Measurements from ENCODE around the gene SOX13.
"Not testable (repeated sequence)": the region's sequence is repeated elsewhere in the genome, so short reads cannot be mapped to it uniquely, and the experiment has no call there.

Gene SOX13

DNA sequence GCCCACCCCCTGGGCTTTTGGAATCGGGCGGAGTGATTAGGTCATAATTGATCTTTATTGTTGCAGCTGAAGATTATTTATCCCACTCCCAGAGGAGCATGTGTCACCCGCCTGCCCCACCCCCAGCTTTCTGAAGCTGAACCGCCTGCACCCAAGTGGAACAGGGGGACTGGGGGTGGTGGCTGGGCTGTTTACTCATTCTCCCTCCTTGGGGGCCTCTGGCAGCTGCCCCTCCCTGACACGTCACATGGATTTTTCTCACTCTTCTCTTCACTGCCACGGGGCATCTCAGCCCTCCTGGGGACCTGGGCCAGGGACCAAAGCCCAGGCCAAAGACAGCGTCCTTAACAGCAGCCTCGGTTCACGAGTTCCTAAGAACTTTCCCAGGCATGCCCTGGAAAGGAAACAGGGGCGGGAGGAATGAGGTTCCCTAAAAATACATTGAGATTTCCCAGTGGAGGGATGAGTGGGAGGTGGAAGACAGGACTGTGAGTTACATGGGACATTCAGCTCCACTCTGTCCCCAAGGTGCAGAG, 31.6 kb upstream of the SOX13 start:
- peaks cover 18% of the 10 kb centered on the region for H3K4me1 ChIP-seq
- no peaks in the 10 kb centered on the region for H3K36me3 ChIP-seq
- H3K27me3 ChIP-seq, result no peaks in the 10 kb centered on the region
- H3K4me2 ChIP-seq, result peak overlapping the region; percentile 85
- H4K20me1 ChIP-seq, result no peaks in the 10 kb centered on the region
- TF ChIP-seq Cebpa-rat (IDR thresholded peaks at IDR 0.05), result no peak
- peaks cover 9% of the 10 kb centered on the region for H3K9me3 ChIP-seq
- 0 out of 2 replicates have a peak overlapping the region, but pooled peaks have one; percentile 0 for H3K9ac ChIP-seq
- peak overlapping the region; percentile 29; the same call in 1 of the 2 replicates for H3K27ac ChIP-seq
- H3K4me3 ChIP-seq, result no peak overlapping the region

DNA sequence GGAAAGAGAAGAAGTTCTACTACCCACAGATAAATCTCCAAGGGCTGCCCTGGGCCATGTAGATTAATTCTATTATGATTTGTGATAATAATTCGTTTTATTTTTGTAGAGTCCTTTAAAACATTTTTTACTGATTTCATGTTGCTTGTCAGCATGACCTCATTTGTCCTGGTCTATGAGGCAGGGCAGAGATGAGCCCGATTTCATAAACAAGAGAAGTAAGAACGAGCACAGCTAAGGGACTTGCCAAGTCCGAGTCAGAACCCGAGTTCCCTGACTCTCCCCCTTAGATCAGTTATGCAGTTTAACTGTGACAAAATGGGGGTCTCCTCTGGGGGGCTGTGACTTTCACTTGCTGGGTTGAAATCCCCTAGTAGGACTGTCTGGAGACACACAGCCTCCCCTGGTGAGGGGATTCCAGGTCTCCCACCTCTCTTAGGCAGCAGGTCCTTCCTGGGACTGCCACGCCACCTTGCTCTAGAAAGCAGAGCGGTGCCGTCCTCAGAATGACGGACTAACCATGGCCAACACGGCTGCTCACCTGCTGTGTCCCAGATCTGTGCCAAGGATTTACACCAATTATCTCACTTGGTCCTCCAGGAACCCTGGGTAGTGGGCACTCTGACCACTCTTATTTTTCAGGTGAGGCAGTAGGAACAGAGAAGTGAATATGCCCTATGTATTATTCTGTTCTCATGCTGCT, 31.0 kb upstream of the SOX13 start:
- peak overlapping the region; percentile 85 for H3K4me2 ChIP-seq
- TF ChIP-seq Cebpa-rat (IDR thresholded peaks at IDR 0.05), result no peak
- no peaks in the 10 kb centered on the region for H3K27me3 ChIP-seq
- H3K4me3 ChIP-seq, result no peak overlapping the region
- H3K4me1 ChIP-seq, result peaks cover 18% of the 10 kb centered on the region
- peak overlapping the region; percentile 29; the same call in 1 of the 2 replicates for H3K27ac ChIP-seq
- no peaks in the 10 kb centered on the region for H4K20me1 ChIP-seq
- H3K36me3 ChIP-seq, result no peaks in the 10 kb centered on the region
- 0 out of 2 replicates have a peak overlapping the region, but pooled peaks have one; percentile 0 for H3K9ac ChIP-seq
- H3K9me3 ChIP-seq, result peaks cover 9% of the 10 kb centered on the region

GRCh38 chr1:204042516-204042915, 30.4 kb upstream of the SOX13 start:
- H3K4me2 ChIP-seq, result no peak overlapping the region
- no peaks in the 10 kb centered on the region for H4K20me1 ChIP-seq
- no peaks in the 10 kb centered on the region for H3K36me3 ChIP-seq
- no peak overlapping the region for H3K27ac ChIP-seq
- peaks cover 9% of the 10 kb centered on the region for H3K9me3 ChIP-seq
- H3K9ac ChIP-seq, result no peak overlapping the region
- no peak for TF ChIP-seq Cebpa-rat (IDR thresholded peaks at IDR 0.05)
- peaks cover 18% of the 10 kb centered on the region for H3K4me1 ChIP-seq
- H3K4me3 ChIP-seq, result no peak overlapping the region
- H3K27me3 ChIP-seq, result no peaks in the 10 kb centered on the region

GRCh38 chr1:204043680-204044079, 29.2 kb upstream of the SOX13 start:
- no peak overlapping the region for H3K4me2 ChIP-seq
- no peak overlapping the region for H3K4me3 ChIP-seq
- H3K36me3 ChIP-seq, result no peaks in the 10 kb centered on the region
- no peaks in the 10 kb centered on the region for H4K20me1 ChIP-seq
- no peak overlapping the region for H3K27ac ChIP-seq
- peaks cover 9% of the 10 kb centered on the region for H3K9me3 ChIP-seq
- no peak overlapping the region for H3K9ac ChIP-seq
- no peaks in the 10 kb centered on the region for H3K27me3 ChIP-seq
- peaks cover 18% of the 10 kb centered on the region for H3K4me1 ChIP-seq
- TF ChIP-seq Cebpa-rat (IDR thresholded peaks at IDR 0.05), result no peak

- no peaks in the 10 kb centered on the region for H3K27me3 ChIP-seq
- H3K4me2 ChIP-seq, result no peak overlapping the region
- H3K9ac ChIP-seq, result no peak overlapping the region
- H3K36me3 ChIP-seq, result no peaks in the 10 kb centered on the region
- H3K4me3 ChIP-seq, result no peak overlapping the region
- no peak overlapping the region for H3K27ac ChIP-seq
- TF ChIP-seq Cebpa-rat (IDR thresholded peaks at IDR 0.05), result no peak
- no peaks in the 10 kb centered on the region for H4K20me1 ChIP-seq
- peaks cover 9% of the 10 kb centered on the region for H3K9me3 ChIP-seq
- H3K4me1 ChIP-seq, result peaks cover 18% of the 10 kb centered on the region
Observed at GRCh38 chr1:204044448-204044847, 28.5 kb upstream of the SOX13 start.

DNA sequence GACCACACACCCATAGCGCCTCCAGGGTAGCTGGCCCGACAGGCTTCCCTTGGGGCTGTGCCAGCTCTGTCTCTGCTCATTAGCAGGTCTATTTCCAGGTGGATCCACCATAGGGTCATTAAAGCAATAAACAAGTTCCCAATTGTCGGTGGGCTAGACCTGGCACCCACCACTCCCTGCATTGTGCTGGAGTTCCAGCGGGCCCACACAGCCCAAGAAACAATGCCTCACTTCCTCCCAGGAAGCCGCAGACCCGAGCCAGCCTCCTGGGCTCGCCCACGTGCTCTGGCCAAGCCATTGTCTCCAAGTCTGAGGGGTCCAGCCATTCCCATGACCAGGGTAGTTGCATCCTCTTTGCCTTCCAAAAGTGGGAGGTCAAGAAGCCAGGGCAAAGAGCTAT, 27.5 kb upstream of the SOX13 start:
- no peaks in the 10 kb centered on the region for H3K36me3 ChIP-seq
- H3K9me3 ChIP-seq, result peaks cover 9% of the 10 kb centered on the region
- H3K4me1 ChIP-seq, result peaks cover 18% of the 10 kb centered on the region
- no peak overlapping the region for H3K27ac ChIP-seq
- H4K20me1 ChIP-seq, result no peaks in the 10 kb centered on the region
- no peak overlapping the region for H3K4me2 ChIP-seq
- no peak overlapping the region for H3K4me3 ChIP-seq
- no peaks in the 10 kb centered on the region for H3K27me3 ChIP-seq
- H3K9ac ChIP-seq, result no peak overlapping the region
- TF ChIP-seq Cebpa-rat (IDR thresholded peaks at IDR 0.05), result no peak

DNA sequence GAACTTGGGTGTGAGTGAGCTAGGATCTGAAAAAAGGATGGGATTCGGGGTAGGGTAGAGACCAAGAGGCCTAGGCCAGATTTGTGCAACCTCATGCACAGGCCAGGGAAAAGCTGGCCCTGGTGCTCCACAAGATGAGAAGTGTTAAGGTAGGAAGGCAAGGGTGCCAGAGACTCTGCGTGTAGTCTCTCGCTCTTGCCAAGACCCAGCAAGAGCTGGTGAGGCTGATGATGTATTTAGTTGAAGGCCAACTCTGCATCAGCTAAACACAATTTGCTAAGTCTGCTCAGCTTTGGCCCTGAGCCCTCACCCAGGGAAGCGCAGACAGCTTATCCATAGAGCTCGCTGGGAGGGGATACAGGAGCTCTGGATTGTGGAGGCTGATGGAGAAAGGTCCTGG, 26.6 kb upstream of the SOX13 start:
- Histone ChIP-seq H3K36me3 (no peaks in the 10 kb centered on the region), H3K27me3 (no peaks in the 10 kb centered on the region), H3K4me1 (peaks cover 9% of the 10 kb centered on the region), H3K9me3 (peaks cover 9% of the 10 kb centered on the region), H3K4me2 (no peak overlapping the region), H3K27ac (no peak overlapping the region), H4K20me1 (no peaks in the 10 kb centered on the region), H3K4me3 (no peak overlapping the region), H3K9ac (no peak overlapping the region)
- no peak for TF ChIP-seq Cebpa-rat (IDR thresholded peaks at IDR 0.05)

DNA sequence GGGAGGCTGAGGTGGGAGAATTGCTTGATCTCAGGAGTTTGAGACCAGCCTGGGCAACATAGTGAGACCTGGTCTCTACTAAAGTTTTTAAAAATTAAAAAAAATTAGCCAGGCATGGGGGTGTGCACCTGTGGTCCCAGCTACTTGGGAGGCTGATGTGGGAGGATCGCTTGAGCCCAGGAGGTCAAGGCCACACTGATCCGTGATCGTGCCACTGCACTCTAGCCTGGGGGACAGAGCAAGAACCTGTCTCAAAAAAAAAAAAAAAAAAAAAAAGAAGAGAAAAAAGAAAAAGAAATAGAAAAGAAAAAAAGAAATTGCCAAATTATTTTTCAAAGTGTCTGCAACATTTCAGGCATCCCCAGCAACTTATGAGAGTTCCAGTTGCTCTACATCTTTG, 24.1 kb upstream of the SOX13 start:
- H3K27me3 ChIP-seq, H3K36me3 ChIP-seq, H4K20me1 ChIP-seq, H3K4me3 ChIP-seq, H3K9me3 ChIP-seq, H3K4me2 ChIP-seq, H3K9ac ChIP-seq, H3K27ac ChIP-seq, H3K4me1 ChIP-seq: not testable (repeated sequence)

DNA sequence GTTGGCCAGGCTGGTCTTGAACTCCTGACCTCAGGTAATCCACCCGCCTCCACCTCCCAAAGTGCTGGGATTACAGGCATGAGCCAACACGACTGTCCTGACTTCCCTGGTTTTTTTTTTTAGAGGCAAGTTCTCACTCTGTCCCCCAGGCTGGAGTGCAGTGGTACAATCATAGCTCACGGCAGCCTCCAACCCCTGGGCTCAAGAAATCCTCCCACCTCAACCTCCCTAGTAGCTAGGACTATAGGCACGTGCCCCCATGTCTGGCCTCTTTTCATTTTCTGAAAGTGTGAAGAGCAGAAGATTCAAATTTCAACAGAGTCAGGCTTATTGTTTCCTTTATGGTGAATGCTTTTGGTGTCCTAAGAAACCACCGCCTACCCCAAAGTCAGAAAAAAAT, 21.7 kb upstream of the SOX13 start:
- Histone ChIP-seq H3K9me3 (no peaks in the 10 kb centered on the region), H3K4me2 (no peak overlapping the region), H4K20me1 (no peaks in the 10 kb centered on the region), H3K27ac (no peak overlapping the region), H3K4me1 (no peaks in the 10 kb centered on the region), H3K9ac (no peak overlapping the region), H3K4me3 (no peak overlapping the region), H3K27me3 (no peaks in the 10 kb centered on the region), H3K36me3 (no peaks in the 10 kb centered on the region)
- TF ChIP-seq Cebpa-rat (IDR thresholded peaks at IDR 0.05), result no peak

GRCh38 chr1:204051718-204052117, 21.2 kb upstream of the SOX13 start:
- Histone ChIP-seq H3K27me3 (no peaks in the 10 kb centered on the region), H3K4me1 (no peaks in the 10 kb centered on the region), H3K9ac (no peak overlapping the region), H3K27ac (no peak overlapping the region), H3K4me3 (no peak overlapping the region), H3K4me2 (no peak overlapping the region), H3K36me3 (no peaks in the 10 kb centered on the region), H3K9me3 (no peaks in the 10 kb centered on the region), H4K20me1 (no peaks in the 10 kb centered on the region)
- no peak for TF ChIP-seq Cebpa-rat (IDR thresholded peaks at IDR 0.05)
